Fibroblast of skin of scalp (primary cell): ENCODE data around the gene ARHGEF12.

Experiments
- DNase-seq: peaks from one replicate; pipeline ENCODE4 v3.0.0-alpha.2; 2013

The ARHGEF12 gene

DNA sequence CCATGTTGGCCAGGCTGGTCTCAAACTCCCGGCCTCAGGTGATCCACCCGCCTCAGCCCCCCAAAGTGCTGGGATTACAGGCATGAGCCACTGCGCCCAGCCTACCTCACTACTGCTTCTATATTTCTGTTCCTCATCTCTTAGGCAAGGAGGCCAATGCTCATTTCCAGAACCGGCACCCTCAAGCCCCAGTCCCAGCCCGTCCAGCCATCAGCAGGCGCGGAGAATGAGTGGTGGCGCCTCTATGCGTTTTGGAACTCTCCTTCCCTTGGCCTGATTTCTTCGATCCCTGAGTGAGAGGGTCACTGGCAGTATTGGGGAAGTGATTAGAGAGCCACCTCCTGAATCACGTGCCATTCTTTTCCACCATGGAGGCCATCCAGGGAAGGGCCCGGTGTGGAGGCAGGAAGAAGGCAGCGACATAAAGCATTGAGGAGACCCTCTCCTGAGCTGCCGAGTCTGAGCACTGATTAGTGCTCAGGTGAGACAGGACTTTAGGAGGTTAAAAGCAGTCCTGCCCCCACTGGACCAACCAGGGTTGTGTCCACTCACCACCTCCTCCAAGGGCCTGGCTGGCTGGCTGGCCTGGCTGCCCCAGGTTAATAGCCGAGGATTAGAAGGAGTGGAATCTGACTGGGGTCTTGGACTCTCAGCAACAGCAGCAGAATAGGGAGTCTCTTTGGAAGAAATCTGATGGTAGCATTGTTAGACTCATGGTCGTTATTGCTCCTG, 184.0 kb downstream of the ARHGEF12 start:
- no peak for DNase-seq

- no peak for DNase-seq
Measured at GRCh38 chr11:120521176-120521575, 185.0 kb downstream of the ARHGEF12 start.

- no peak for DNase-seq
Measured at GRCh38 chr11:120522021-120522420, 185.8 kb downstream of the ARHGEF12 start.

DNA sequence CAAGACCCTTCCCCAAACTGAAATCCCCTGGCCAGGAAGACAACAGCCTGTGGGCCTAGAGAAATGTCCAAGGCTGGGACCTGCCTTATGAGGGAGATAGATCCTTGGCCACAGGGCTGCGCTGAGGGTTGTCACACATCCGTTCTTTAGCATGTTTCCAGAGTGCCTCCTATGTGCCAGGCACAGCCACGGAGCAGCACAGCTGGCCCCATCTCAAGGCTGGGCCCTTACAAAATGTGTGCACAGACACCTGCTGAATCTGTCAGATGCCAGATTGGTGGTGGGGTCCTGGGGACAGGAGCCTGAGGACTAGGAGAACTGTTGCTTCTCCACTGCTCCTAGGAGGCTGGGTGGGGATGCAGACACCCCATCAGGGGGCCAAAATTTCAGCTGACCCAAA, 186.5 kb downstream of the ARHGEF12 start:
- DNase-seq, result no peak

DNA sequence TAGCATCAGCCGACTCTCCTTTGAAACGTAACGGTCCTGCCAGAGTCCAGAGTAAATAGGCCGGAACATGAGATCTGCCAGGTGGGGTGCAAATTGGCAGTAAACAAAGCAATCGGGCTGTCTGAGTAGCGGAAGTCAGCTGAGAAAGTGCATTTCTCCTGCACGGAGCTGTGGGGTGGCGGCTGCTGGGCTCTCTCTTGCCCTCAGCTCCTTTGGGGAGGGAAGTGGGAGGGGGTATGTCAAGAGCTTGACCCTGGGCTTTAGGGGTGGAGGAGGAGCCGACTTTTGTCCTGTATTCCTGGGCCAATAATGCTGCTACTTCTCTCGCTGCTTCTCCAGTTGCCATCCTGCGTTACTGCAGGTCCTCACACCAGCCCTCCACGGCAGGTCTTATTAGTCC, 187.0 kb downstream of the ARHGEF12 start:
- no peak for DNase-seq

DNA sequence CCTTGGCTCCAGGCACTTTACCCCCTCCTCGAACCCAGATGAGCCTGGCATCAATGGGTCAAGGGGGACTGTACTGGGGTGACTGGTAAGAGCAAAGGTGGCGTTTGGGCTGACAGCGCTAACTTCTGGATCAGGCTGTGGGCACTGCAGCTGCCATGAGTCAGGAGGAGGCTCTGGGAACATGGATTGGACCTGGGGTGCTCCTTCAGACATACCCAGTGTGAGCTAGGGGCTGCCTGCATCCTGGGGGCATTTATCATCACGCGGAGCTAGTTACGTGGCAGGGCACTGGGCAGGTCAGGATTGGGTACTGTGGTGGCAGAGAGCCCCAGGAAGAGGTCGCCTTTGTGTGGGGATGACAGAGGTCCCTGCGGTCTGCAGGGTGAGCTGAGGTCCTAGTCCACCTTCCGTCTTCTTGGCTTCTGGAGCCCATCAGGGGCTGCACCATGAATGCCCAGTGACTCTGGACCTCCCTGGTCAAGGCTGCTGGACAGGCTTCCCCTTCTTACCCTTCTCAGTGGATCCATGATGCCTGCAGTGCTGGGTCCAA, 188.4 kb downstream of the ARHGEF12 start:
- DNase-seq, result no peak

GRCh38 chr11:120525261-120526171, 189.3 kb downstream of the ARHGEF12 start:
- DNase-seq, result no peak

- DNase-seq, result no peak
Measured at GRCh38 chr11:120526241-120526640, 190.0 kb downstream of the ARHGEF12 start.

GRCh38 chr11:120527111-120527761, 191.0 kb downstream of the ARHGEF12 start:
- peak; percentile 74 for DNase-seq

GRCh38 chr11:120528749-120529148, 192.5 kb downstream of the ARHGEF12 start:
- DNase-seq, result no peak

DNA sequence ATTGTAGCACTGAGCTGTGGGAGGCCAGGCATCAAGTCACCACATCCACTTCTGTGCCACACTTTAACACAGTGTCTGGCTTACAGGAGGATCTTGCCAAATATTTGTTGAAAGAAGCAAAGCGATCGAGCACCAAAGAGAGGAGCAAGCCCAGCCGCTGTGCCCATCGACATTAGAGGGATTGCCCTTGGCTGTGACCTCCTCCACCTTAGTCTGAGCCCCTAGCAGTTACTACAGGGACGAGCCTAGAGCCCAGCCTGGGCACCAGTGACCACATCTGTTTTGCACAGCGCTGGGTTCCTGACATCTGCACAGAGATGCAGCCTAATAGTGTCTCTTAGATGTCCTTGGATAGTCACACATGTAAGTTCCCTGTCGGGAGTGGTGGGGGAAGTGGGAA, 193.0 kb downstream of the ARHGEF12 start:
- DNase-seq, result no peak

DNA sequence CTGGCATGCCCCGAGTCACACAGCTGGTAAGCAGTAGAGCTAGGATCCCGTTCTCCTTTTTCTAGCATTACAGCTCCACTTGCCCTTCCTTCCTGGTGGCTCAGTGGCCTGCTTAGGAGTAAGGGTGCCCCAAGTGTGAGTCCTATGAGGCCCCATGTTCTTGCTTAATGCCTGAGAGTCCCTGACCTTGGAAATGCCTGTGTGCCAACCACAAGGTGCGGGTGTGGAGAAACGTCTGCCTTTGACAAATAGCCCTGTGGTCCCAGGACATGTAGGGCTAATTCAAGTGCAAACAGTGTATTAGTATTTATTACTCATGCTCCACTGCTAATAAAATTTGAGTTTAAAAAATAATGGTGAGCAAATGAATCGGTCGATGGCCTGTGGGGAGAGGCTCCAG, 193.7 kb downstream of the ARHGEF12 start:
- DNase-seq, result no peak

- DNase-seq, result peak; percentile 79
Measured at GRCh38 chr11:120532082-120532831, 196.0 kb downstream of the ARHGEF12 start.

DNA sequence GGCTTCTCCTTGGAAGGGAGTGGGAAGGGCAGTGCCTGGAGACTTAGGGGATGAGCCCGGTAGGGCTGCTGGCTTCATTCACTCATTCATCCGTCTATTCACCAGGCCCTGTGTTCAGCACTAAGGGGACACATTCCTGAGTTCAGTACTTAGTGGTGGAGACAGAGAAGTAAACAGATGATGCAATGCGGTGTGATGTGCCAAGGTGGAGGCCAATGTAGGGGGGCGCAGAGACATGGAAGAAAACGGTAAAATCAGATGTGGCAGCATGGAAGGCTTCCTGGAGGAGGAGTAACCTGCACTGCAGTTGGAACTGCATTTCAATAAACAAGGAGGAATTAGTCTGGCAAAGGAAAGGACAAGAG, 196.6 kb downstream of the ARHGEF12 start:
- DNase-seq, result peak; percentile 64

GRCh38 chr11:120536091-120536796, 200.0 kb downstream of the ARHGEF12 start:
- DNase-seq, result no peak

GRCh38 chr11:120536797-120537169, 200.6 kb downstream of the ARHGEF12 start:
- DNase-seq, result no peak

DNA sequence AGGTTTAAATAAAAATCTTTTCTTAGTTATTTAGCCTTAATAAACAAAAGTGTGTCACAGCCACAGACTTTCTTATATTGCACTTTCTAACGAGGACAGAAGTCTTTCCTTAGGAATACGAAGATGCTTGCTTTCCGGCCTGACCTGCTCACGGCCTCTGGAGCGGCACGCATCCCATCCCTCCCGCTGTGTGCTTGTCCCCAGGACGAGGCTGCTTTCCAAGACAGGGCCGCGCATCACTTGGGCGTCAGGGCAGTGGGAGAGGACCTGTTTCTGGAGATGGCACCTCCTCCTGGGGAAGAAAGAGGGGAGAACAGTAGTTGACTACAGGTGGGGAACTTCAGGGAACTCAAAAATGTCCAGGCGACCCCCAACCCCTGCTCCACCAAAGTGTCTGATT, 201.8 kb downstream of the ARHGEF12 start:
- no peak for DNase-seq

DNA sequence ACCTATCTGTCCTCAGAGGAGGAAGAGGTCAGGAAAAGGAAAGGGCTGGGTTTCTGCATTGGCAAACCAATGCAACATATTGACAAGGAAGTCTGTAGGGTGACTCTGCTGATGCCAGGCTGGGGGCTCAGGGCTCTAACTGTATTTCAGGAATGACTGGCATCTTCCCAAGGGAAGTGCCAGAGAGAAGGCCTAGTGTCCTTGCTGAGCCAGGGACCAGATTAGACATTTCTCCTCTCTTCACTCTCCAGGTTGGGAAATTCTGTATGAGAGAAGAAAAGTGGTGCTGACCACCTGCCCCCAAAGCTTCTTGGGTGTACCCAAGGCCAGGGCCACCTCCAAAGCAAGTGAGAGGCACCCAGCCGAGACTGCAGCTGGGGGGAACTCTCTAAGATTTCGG, 202.5 kb downstream of the ARHGEF12 start:
- DNase-seq, result no peak
